ENCODE measurements around the gene ENOX1.

DNA sequence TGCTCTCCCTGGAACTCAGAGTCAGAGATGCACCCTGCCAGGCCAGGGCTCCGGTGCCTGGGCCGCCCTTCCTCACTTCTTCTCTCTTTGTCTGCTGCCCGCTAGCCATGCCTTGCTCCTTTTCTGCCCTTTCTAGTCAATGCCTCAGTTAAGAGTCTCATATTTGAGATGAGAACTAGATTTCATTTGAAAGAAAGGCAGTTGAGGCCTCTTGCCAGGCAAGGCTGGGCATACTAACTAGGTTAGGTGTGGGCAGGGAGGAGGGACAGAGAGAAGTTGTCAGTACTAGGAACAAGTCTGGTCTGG lies 421.8 kb downstream of the ENOX1 start:
- TF ChIP-seq EZH2 (IDR thresholded peaks at IDR 0.05) (no peak), POLR2AphosphoS5 (IDR thresholded peaks at IDR 0.05; ENCODE audit: borderline replicate concordance, low read depth, low read length) (no peak)

Measured in SK-N-MC (cell line).